SK-N-SH treated with all-trans-retinoic acid at 6 μM for 48 hours (cell line): Measurements from ENCODE around the gene FCER2.

Experiments used
- ISL1 ChIP-seq: fragments of 250-450 bp; sonication (Bioruptor Pico); IDR thresholded peaks from 2 replicates; pipeline ENCODE4 v2.1.2; 2022; ENCODE audit warnings: mild to moderate bottlenecking, moderate library complexity
- RARB ChIP-seq: fragments of 250-450 bp; sonication (Bioruptor Pico); IDR thresholded peaks from 2 replicates; pipeline ENCODE4 v1.8.0; 2021; ENCODE audit warnings: mild to moderate bottlenecking, moderate library complexity
- SNAI2 ChIP-seq: fragments of 250-450 bp; sonication (Bioruptor Pico); IDR thresholded peaks from 2 replicates; pipeline ENCODE4 v1.5.0; 2020; ENCODE audit warnings: mild to moderate bottlenecking, moderate library complexity
- TCF4 ChIP-seq: fragments of 250-450 bp; sonication (Bioruptor Pico); IDR thresholded peaks from 2 replicates; pipeline ENCODE4 v1.8.0; 2021; ENCODE audit warnings: mild to moderate bottlenecking, moderate library complexity, borderline replicate concordance
- TOX ChIP-seq: fragments of 250-450 bp; sonication (Bioruptor Pico); IDR thresholded peaks from 2 replicates; pipeline ENCODE4 v1.8.0; 2021; ENCODE audit warnings: mild to moderate bottlenecking, moderate library complexity, borderline replicate concordance
- ZFP3 ChIP-seq: fragments of 250-450 bp; sonication (Bioruptor Pico); IDR thresholded peaks from 2 replicates; pipeline ENCODE4 v1.5.0; 2020; ENCODE audit warnings: mild to moderate bottlenecking, moderate library complexity
- ZNF8 ChIP-seq: fragments of 450-650 bp; formaldehyde crosslinking; IDR thresholded peaks from 2 replicates; pipeline ENCODE4 v1.5.0; 2020; ENCODE audit warnings: mild to moderate bottlenecking, moderate library complexity
- TF ChIP-seq, protein P1 (sequence below): fragments of 250-450 bp; sonication (Bioruptor Pico); IDR thresholded peaks from 2 replicates; pipeline ENCODE4 v1.8.0; 2020; ENCODE audit warnings: mild to moderate bottlenecking, moderate library complexity, borderline replicate concordance
- TF ChIP-seq, protein P2 (sequence below): fragments of 250-450 bp; sonication (Bioruptor Pico); IDR thresholded peaks from 2 replicates; pipeline ENCODE4 v1.5.0; 2020; ENCODE audit warnings: mild to moderate bottlenecking, moderate library complexity
- TF ChIP-seq, protein P3 (sequence below): fragments of 250-450 bp; sonication (Bioruptor Pico); IDR thresholded peaks from 2 replicates; pipeline ENCODE4 v1.5.1; 2020; ENCODE audit warnings: low read depth, mild to moderate bottlenecking, moderate library complexity

DNA sequence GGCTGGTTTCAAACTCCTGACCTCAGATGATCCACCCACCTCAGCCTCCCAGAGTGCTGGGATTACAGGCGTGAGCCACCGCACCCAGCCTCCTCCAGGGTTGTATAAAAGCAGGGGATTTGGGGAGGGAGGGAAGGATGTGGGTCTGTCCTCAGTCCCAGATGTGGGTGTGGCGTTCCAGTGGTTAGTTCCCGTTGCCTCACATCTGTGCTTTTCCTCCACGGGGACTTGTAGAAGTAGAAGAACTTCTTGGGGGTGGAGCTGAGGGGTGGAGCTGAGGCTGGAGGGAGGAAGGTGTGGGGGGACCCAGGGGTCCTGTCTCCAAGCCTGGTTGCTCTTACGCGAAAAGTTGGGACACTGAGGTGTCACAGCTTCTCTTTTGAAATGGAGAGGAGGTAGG, 25.6 kb downstream of the FCER2 start:
- TF ChIP-seq ZFP3 (CRISPR knock-in tag) (no peak), RARB (CRISPR knock-in tag) (no peak), ISL1 (CRISPR knock-in tag) (no peak), ZNF8 (CRISPR knock-in tag) (no peak), TOX (no peak), TCF4 (CRISPR knock-in tag) (no peak), SNAI2 (CRISPR knock-in tag) (no peak)
- TF ChIP-seq, protein P1, sequence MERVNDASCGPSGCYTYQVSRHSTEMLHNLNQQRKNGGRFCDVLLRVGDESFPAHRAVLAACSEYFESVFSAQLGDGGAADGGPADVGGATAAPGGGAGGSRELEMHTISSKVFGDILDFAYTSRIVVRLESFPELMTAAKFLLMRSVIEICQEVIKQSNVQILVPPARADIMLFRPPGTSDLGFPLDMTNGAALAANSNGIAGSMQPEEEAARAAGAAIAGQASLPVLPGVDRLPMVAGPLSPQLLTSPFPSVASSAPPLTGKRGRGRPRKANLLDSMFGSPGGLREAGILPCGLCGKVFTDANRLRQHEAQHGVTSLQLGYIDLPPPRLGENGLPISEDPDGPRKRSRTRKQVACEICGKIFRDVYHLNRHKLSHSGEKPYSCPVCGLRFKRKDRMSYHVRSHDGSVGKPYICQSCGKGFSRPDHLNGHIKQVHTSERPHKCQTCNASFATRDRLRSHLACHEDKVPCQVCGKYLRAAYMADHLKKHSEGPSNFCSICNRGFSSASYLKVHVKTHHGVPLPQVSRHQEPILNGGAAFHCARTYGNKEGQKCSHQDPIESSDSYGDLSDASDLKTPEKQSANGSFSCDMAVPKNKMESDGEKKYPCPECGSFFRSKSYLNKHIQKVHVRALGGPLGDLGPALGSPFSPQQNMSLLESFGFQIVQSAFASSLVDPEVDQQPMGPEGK (CRISPR knock-in tag) = no peak
- TF ChIP-seq, protein P2, sequence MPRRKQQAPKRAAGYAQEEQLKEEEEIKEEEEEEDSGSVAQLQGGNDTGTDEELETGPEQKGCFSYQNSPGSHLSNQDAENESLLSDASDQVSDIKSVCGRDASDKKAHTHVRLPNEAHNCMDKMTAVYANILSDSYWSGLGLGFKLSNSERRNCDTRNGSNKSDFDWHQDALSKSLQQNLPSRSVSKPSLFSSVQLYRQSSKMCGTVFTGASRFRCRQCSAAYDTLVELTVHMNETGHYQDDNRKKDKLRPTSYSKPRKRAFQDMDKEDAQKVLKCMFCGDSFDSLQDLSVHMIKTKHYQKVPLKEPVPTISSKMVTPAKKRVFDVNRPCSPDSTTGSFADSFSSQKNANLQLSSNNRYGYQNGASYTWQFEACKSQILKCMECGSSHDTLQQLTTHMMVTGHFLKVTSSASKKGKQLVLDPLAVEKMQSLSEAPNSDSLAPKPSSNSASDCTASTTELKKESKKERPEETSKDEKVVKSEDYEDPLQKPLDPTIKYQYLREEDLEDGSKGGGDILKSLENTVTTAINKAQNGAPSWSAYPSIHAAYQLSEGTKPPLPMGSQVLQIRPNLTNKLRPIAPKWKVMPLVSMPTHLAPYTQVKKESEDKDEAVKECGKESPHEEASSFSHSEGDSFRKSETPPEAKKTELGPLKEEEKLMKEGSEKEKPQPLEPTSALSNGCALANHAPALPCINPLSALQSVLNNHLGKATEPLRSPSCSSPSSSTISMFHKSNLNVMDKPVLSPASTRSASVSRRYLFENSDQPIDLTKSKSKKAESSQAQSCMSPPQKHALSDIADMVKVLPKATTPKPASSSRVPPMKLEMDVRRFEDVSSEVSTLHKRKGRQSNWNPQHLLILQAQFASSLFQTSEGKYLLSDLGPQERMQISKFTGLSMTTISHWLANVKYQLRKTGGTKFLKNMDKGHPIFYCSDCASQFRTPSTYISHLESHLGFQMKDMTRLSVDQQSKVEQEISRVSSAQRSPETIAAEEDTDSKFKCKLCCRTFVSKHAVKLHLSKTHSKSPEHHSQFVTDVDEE (CRISPR knock-in tag) = no peak
- TF ChIP-seq, protein P3, sequence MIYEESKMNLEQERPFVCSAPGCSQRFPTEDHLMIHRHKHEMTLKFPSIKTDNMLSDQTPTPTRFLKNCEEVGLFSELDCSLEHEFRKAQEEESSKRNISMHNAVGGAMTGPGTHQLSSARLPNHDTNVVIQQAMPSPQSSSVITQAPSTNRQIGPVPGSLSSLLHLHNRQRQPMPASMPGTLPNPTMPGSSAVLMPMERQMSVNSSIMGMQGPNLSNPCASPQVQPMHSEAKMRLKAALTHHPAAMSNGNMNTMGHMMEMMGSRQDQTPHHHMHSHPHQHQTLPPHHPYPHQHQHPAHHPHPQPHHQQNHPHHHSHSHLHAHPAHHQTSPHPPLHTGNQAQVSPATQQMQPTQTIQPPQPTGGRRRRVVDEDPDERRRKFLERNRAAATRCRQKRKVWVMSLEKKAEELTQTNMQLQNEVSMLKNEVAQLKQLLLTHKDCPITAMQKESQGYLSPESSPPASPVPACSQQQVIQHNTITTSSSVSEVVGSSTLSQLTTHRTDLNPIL (CRISPR knock-in tag) = no peak
